NCI-H2227 (cell line): ENCODE results near the gene STK25.

Source experiments
- DNase-seq: peaks from one replicate; lab custom pipeline; 2025; ENCODE audit not compliant: unreplicated experiment; lab: John Stamatoyannopoulos, UW

Gene STK25

DNA sequence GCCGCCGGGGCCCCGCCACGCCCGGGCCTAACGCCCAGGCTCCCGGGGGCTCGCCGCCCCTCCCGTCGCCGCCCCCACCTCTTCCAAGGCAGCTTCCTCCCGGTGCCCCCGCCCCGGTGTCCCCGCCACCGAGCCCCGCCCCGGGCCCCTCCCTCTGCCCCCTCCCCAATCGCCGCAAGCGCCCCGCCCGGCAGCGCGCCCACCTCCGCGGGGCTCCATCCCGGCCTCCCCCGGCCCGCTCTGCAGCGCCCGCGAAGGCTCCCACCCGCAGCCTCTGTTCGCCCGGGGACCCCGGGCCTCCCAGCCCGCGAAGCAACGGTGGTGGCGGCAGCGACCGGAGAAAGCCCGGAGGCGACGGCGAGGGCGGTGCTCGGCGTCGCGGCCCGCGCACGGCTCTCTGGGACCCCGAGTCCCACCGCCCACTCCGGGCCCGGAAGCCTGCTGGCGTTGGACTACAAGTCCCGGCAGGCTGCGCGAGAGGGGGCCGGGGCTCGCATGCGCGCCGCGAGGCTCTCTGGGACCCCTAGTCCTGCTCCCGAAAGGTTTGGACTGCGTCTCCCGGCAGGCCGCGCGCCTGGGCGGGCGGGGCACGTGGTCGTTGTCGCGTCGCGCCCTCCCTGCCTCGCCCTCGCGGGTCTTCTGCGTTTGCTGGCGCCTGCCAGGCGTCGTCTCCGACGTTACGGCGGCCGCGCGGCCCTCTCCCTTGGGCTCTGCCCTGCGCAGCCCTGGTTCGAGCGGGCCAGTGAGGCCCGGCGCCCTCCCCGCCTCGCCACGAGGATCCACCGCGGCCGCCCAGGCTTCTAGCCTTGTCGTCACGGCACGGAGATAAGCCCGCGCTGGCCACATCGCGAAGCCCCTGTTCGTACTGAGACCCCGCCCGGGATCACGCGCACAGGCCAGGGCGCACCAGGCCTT, at the start of gene STK25:
TSS of gene STK25 (minus strand) at position 345 of the 915 bp plus-strand sequence. CDS start 549 bp downstream, outside the sequence.
- peak; percentile 99 for DNase-seq

DNA sequence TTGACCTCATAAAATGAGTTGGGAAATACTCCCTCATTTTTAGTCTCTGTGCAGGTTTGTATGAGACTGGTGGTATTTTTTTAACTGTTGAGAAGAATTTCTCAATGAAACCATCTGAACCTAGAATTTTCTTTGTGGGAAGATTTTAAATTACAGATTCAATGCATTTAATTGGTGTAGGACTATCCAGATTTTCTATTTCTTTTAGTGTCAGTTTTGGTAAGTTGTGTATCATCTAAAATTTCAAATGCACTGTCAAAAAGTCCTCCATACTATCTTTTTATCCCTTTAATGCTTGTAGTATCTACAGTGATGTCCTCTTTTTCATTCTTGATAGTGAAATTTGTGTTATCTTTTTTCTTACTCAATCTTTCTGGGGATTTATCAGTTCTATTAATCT, 48.4 kb upstream of the STK25 start:
- DNase-seq: peak; percentile 26

- DNase-seq: no peak
Measured at GRCh38 chr2:241555711-241556110, 47.3 kb upstream of the STK25 start.

- DNase-seq: no peak
Measured at GRCh38 chr2:241554610-241555322, 46.4 kb upstream of the STK25 start.

- DNase-seq: no peak
Measured at GRCh38 chr2:241553981-241554380, 45.6 kb upstream of the STK25 start.

DNA sequence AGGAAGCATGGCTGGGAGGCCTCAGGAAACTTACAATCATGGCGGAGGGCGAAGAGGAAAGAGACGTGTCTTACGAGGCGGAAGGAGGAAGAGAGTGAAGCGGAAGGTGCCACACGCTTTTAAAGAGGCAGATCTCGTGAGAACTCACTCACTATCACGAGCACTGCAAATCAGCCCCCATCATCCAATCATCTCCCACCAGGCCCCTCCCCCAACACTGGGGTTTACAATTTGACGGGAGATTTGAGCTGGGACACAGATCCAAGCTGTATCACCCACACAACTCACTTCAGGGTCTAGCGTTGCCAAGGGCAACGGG, 45.1 kb upstream of the STK25 start:
- no peak for DNase-seq

DNA sequence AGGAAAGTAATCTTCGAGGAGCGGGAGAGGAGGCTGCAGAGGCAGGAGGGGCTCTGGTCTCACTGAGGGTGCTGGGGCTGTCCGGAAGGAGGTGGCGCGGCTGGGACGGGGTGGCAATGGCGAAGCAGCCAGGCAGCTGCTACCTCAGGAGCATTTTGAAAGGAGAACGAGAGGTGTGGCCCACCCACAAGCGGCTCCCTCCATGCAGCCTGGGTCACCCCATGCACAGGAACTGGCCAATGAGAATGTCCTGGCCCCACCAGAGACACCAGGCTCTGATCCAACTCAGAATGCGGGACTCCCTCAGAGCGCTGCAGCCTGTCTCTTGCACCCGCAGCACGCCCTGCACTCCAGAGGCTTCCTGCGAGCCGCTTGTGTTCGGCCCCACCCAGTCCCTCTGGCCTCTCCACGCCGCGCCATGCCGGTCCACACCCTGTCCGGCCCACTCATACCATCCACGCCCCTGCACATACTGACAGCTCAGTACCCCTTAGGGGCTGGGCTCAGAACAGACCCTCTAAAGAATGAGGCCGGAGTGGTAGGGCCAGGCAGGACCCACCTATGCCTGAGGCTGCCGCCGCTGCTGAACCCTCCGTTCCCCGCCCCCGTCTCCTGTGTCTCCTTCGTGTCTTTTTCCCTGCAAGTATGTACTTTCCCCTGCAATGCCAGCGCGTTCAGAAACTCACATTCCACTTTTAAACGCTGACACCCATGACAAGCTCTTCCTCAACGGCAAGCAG, 43.8 kb upstream of the STK25 start:
- no peak for DNase-seq

DNA sequence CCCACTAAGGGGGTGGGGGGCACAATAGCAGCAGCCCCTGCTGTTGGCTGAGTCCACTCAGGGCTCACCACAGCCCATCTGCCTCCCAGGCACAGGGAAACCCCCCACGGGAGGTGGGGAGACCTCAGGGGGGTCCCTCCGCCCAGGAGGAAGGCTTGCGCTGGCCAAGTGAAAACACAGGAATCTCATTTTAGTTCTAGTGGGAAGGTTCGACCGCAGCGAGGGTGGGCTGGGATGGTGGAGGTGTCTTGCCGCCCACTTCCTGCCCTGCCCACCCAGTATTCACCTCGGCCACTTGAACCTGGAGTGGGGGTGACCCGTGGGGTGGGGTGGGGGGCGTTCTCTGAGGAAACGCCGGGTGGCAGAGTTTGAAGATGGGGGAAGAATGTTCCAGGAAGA, 43.2 kb upstream of the STK25 start:
- no peak for DNase-seq

- no peak for DNase-seq
Measured at GRCh38 chr2:241550616-241551580, 42.5 kb upstream of the STK25 start.

DNA sequence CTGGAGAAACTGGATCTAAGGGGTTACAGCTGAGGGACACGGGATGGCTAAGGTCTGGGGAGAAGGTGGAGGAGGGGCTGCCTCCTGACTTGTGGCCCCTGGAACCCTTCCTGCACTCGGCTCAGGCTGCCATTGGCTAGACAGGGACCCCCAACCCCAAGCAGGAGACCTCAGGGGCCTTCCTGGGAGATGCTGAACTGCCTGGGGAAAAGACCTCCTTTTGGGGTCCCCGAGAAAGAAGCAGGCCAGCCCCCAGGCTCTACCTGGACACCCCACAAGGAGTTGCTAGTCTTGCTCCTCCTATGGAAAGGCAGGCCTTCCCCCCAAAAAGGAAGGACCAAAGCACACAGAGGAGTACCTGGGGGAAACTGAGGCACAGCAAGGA, 40.1 kb upstream of the STK25 start:
- no peak for DNase-seq

GRCh38 chr2:241547781-241548450, 39.5 kb upstream of the STK25 start:
- no peak for DNase-seq

DNA sequence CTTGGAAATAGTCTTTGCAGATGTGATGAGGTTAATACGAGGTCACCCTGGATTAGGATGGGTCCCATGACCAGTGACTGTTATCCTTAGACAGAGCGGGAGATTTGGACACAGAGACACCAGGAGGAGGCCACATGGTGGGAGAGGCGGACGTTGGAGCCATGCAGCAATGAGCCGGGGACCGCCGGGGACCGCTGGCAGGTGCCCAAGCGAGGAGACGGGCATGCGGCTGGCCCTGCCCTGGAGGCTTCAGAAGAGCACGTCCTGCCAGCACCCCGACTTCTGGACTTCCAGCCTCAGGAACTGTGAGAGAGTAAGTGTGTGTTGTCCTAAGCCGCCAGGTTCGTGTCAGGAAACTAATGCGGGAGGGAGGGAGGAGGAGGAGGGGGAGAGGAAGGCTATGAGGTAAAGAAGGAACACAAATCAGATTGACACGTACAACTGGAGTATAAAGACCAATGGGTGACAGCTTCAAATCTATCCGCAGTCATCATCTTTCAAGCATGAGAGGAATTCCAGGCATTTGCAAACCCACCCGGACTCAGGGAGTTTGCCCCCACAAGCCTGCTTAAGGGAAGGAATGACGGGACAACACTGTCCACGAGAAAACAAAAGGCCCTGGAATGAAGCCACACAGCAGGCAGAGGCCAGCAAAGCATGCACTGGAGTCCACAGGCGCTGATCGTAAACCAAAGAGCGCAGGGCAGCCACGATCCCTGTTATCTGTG, 38.6 kb upstream of the STK25 start:
- DNase-seq: no peak

- no peak for DNase-seq
Measured at GRCh38 chr2:241545523-241546473, 37.4 kb upstream of the STK25 start.

GRCh38 chr2:241545106-241545505, 36.7 kb upstream of the STK25 start:
- no peak for DNase-seq

DNA sequence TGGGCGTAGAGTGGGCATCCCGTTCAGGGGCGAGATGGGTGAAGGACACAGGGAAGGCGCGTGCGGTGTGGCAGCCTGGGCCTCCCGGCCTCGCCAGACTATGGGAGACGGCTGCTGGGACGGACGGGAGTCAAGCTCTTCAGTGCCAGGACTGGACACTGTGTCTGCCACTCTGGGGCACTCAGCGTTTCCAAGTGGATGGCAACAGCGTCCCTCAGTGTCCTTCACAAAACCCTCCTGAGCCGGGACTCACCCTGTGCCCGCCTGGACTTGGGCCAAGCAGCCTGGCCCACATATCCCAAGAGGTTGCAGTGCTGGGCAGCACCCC, 33.9 kb upstream of the STK25 start:
- no peak for DNase-seq

- DNase-seq: no peak
Measured at GRCh38 chr2:241541564-241542277, 33.3 kb upstream of the STK25 start.

DNA sequence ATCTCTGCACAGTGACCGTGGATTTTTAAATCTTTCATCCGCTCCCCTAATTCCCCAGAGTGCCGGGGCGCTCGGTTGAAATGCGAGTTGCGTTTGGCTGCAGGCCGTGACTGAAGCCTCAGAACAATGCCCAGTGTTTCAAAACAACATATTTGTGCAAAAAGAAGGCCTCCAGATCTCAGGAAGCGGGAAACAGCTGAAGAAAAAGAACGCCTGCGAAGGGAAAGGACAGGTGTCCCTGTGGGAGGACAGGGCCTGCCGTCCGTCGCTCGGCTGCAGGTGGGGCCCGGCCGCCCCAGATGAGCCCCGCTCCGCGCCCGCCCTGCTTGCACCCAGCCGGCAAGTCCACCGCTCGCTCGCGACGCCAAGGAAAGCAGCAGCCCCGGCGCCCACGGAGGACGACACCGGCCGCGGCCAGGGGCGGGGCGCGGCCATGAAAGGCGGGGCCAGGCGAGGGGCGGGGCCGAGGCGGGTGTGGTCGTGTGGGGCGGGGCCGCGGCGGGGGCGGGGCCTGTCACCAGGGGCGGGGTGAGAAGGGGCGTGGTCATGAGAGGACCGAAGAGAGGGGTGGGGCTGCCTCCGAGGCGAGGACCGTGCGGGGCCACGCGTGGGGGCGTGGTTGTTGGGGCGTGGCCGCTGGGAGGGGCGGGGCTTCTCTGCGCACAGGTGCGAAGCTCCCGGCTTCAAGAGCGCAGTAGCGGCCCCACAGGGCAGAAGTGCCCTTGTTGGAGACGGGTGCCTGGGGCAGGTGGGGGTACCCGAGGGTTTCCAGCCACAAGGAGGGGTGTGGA, 32.6 kb upstream of the STK25 start:
- peak; percentile 79 for DNase-seq
